Fibroblast of lung (primary cell): ENCODE results near the gene C20orf141. TPM values are rescaled to one million over a fixed set of nuclear protein-coding genes. Genes with fewer than 3 reads are reported as not detected.

Experiments
- DNase-seq, 2 donors: peaks; one replicate each; pipeline versions ENCODE4 v3.0.0 to v3.0.0-alpha.2; 2010; ENCODE audit warnings: low read depth in 2 of 2
- H2AFZ ChIP-seq: 2 replicates; pipeline ENCODE4 v1.5.1; 2012; ENCODE audit warnings: low read length, control low read depth, inconsistent platforms
- H3K27ac ChIP-seq: 2 replicates; pipeline ENCODE4 v1.5.1; 2011; ENCODE audit warnings: low read length, control low read depth; ENCODE audit not compliant: insufficient read depth
- H3K27me3 ChIP-seq: 2 replicates; pipeline ENCODE4 v1.5.1; 2011; ENCODE audit warnings: mild to moderate bottlenecking, low read length; ENCODE audit not compliant: control insufficient read depth, insufficient read depth
- H3K36me3 ChIP-seq: 2 replicates; pipeline ENCODE4 v1.5.1; 2011; ENCODE audit warnings: low read length; ENCODE audit not compliant: control insufficient read depth, insufficient read depth
- H3K4me1 ChIP-seq: 2 replicates; pipeline ENCODE4 v1.5.1; 2011; ENCODE audit warnings: low read length; ENCODE audit not compliant: control insufficient read depth, insufficient read depth; ENCODE audit errors: extremely low read depth
- H3K4me2 ChIP-seq: 2 replicates; pipeline ENCODE4 v1.5.1; 2011; ENCODE audit warnings: low read length, control low read depth; ENCODE audit not compliant: insufficient read depth; ENCODE audit errors: extremely low read depth
- H3K4me3 ChIP-seq, 4 experiments: fragments of 200-600 bp in 1 of 4; sonication (generic) in 1 of 4; replicated peaks in 1 of 4; 2 replicates each; pipeline ENCODE4 v1.5.1; 2011 to 2016; ENCODE audit warnings: low read length in 4 of 4, low read depth in 3 of 4, mild to moderate bottlenecking in 3 of 4, control low read depth in 2 of 4, inconsistent platforms in 1 of 4, mixed read lengths in 1 of 4; ENCODE audit not compliant: insufficient read depth in 1 of 4; ENCODE audit errors: control extremely low read depth in 1 of 4
- H3K79me2 ChIP-seq: 2 replicates; pipeline ENCODE4 v1.5.1; 2012; ENCODE audit warnings: mild to moderate bottlenecking, low read length, inconsistent platforms; ENCODE audit not compliant: control insufficient read depth, insufficient read depth
- H3K9ac ChIP-seq: 2 replicates; pipeline ENCODE4 v1.5.1; 2011; ENCODE audit warnings: mild to moderate bottlenecking, low read length, control low read depth; ENCODE audit not compliant: insufficient read depth
- H3K9me3 ChIP-seq: 2 replicates; pipeline ENCODE4 v1.5.1; 2012; ENCODE audit warnings: low read depth, low read length; ENCODE audit not compliant: control insufficient read depth, insufficient read depth
- H4K20me1 ChIP-seq: 2 replicates; pipeline ENCODE4 v1.5.1; 2011; ENCODE audit warnings: low read length; ENCODE audit not compliant: control insufficient read depth, insufficient read depth; ENCODE audit errors: extremely low read depth
- EZH2 ChIP-seq: IDR thresholded peaks from 2 replicates; pipeline ENCODE4 v1.5.1; 2012; ENCODE audit warnings: low read length, control low read depth, mild to moderate bottlenecking; ENCODE audit errors: missing control alignments
- polyA plus RNA-seq, 2 donors: library from polyadenylated mRNA; depleted of rRNA in 1 of 2; stranded (reverse) in 1 of 2; unstranded in 1 of 2; fragments of >200 nt; gene quantifications; 2 replicates each; pipeline ENCODE4 v1.2.1, GENCODE V29; 2011 to 2012; ENCODE audit warnings: missing spikeins in 1 of 2
- total RNA-seq: library from RNA; depleted of rRNA; stranded (reverse); fragments of >200 nt; gene quantifications from 2 replicates; pipeline ENCODE4 v1.2.1, GENCODE V29; 2014
- TF ChIP-seq, protein P1 (sequence below), 2 donors: IDR thresholded peaks in 1 of 2; conservative IDR thresholded peaks in 1 of 2; 1 replicate in 1 of 2; 2 replicates in 1 of 2; pipeline ENCODE4 v1.5.1; 2011 to 2012; ENCODE audit warnings: low read length in 2 of 2, control low read depth in 1 of 2, inconsistent platforms in 1 of 2, low read depth in 1 of 2, mild to moderate bottlenecking in 1 of 2

Gene C20orf141
- total and polyA plus RNA-seq, 2 donors (not counting 1 experiment from before 2014, with no cell fraction given), result 0.57 TPM; not detected in 1

DNA sequence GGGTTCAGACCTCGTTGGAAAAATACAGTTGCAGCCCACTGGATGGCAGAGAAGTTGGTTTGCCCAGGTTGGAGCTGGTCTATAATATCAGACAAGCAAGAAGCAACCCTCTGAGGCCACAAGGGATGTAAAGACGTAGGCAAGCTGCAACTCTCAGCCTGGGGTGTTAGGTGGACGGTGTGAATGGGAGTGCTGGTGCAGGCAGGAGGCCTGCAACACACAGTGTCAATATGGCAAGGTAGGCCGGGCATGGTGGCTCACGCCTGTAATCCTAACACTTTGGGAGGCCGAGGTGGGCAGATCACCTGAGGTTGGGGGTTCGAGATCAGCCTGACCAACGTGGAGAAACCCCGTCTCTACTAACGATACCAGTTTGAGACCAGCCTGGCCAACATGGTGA, 36.3 kb downstream of the C20orf141 start:
- no peaks in the 10 kb centered on the region for H3K4me1 ChIP-seq
- H3K36me3 ChIP-seq, result peaks cover 4% of the 10 kb centered on the region
- H3K27ac ChIP-seq, result no peak overlapping the region
- no peaks in the 10 kb centered on the region for H3K27me3 ChIP-seq
- H3K79me2 ChIP-seq, result no peaks in the 10 kb centered on the region
- H3K4me2 ChIP-seq, result no peak overlapping the region
- no peak overlapping the region for H3K4me3 ChIP-seq
- TF ChIP-seq, protein P1, sequence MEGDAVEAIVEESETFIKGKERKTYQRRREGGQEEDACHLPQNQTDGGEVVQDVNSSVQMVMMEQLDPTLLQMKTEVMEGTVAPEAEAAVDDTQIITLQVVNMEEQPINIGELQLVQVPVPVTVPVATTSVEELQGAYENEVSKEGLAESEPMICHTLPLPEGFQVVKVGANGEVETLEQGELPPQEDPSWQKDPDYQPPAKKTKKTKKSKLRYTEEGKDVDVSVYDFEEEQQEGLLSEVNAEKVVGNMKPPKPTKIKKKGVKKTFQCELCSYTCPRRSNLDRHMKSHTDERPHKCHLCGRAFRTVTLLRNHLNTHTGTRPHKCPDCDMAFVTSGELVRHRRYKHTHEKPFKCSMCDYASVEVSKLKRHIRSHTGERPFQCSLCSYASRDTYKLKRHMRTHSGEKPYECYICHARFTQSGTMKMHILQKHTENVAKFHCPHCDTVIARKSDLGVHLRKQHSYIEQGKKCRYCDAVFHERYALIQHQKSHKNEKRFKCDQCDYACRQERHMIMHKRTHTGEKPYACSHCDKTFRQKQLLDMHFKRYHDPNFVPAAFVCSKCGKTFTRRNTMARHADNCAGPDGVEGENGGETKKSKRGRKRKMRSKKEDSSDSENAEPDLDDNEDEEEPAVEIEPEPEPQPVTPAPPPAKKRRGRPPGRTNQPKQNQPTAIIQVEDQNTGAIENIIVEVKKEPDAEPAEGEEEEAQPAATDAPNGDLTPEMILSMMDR (conservative IDR thresholded peaks at IDR 0.05 in 1 of 2, IDR thresholded peaks at IDR 0.05 in 1 of 2; ENCODE audit: low read depth in 1 of 2, low read length in 2 of 2), result no peak
- TF ChIP-seq EZH2, result no peak
- H3K9ac ChIP-seq, result no peak overlapping the region
- DNase-seq, result no peak
- H4K20me1 ChIP-seq, result no peaks in the 10 kb centered on the region
- no peak overlapping the region for H2AFZ ChIP-seq
- no peaks in the 10 kb centered on the region for H3K9me3 ChIP-seq

DNA sequence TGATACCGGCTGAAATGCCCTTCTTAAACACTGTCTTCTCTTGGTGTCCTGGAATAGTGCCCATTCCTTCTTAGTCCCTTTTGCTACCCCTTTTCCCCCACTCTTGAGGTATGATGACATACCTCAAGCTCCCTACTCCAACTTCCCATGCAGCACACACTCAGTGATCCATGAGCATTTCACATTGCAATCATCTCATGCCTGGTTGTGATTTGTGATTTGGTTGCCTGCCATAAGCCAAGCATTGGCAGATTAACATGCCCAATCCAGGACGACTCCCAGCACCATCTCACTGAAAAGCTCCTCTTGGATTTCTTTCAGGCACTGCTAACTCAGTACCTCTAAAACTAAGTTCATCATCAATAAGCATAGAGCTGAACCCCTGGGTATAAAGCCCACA, 43.8 kb downstream of the C20orf141 start:
- H3K4me2 ChIP-seq, result no peak overlapping the region
- H3K9me3 ChIP-seq, result no peaks in the 10 kb centered on the region
- H3K4me3 ChIP-seq, result no peak overlapping the region
- TF ChIP-seq EZH2, result no peak
- TF ChIP-seq, protein P1 (conservative IDR thresholded peaks at IDR 0.05 in 1 of 2, IDR thresholded peaks at IDR 0.05 in 1 of 2; ENCODE audit: low read depth in 1 of 2, low read length in 2 of 2), result no peak
- no peaks in the 10 kb centered on the region for H4K20me1 ChIP-seq
- H3K36me3 ChIP-seq, result peaks cover 13% of the 10 kb centered on the region
- no peak overlapping the region for H3K27ac ChIP-seq
- no peak overlapping the region for H2AFZ ChIP-seq
- no peaks in the 10 kb centered on the region for H3K27me3 ChIP-seq
- no peak for DNase-seq
- no peak overlapping the region for H3K9ac ChIP-seq
- H3K79me2 ChIP-seq, result no peaks in the 10 kb centered on the region
- peaks cover 6% of the 10 kb centered on the region for H3K4me1 ChIP-seq

DNA sequence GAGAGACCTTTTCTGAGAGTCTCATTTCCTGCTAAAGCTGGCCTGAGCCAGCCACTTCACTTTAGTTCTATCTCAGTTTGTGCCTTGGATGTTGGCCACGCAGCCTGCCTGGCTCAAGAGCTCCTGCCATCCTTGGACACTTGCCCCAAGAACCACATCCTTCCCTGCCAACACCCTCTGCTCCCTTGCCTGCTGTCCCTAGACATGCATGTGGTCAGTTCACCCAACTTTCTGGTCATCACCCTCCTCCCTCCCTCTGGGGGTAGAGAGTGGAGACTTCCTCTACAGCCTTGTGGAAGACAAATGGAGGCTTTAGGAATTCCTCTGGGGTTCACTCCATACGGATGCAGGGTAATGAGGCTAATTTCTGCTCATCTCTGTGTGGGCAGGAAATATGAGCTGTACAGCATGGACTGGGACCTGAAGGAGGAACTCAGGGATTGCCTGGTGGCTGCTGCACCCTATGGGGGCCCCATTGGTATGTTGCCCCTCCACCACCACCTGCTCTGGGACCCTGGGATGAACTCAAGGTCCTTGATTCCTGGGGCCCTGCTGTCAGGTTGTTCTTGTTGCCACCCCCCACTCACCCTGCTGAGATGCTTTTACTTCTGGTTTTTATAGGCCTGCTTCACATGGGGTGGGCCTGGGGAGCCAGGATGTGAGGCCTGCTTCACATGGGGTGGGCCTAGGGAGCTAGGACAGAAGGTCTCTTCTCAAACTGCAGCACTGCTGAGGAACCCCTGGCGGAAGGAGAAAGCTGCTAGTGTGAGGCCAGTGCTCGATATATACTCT, 44.7 kb downstream of the C20orf141 start:
- Histone ChIP-seq H3K27ac (no peak overlapping the region), H3K4me1 (peaks cover 6% of the 10 kb centered on the region), H4K20me1 (no peaks in the 10 kb centered on the region), H3K9me3 (no peaks in the 10 kb centered on the region), H3K4me3 (no peak overlapping the region), H3K79me2 (no peaks in the 10 kb centered on the region), H2AFZ (no peak overlapping the region), H3K36me3 (peaks cover 16% of the 10 kb centered on the region), H3K4me2 (peak overlapping the region; percentile 25), H3K27me3 (no peaks in the 10 kb centered on the region), H3K9ac (no peak overlapping the region)
- TF ChIP-seq EZH2, result no peak
- TF ChIP-seq, protein P1 (conservative IDR thresholded peaks at IDR 0.05 in 1 of 2, IDR thresholded peaks at IDR 0.05 in 1 of 2; ENCODE audit: low read depth in 1 of 2, low read length in 2 of 2), result no peak
- DNase-seq, result peak; percentile 49
